Gastrocnemius medialis (tissue), 4 donors: ENCODE results near the gene TBX18.

ENCODE experiments used
- POLR2A ChIP-seq, 2 donors: fragments of 450-650 bp; IDR thresholded peaks; one replicate each; pipeline ENCODE4 v1.6.1; 2017; ENCODE audit warnings: antibody characterized with exemption in 2 of 2, mild to moderate bottlenecking in 2 of 2, moderate library complexity in 2 of 2
- TF ChIP-seq, protein P1 (sequence below), 5 experiments: fragments of 450-650 bp in 3 of 5; fragments of 200-600 bp in 2 of 5; sonication (generic) in 2 of 5; IDR thresholded peaks in 4 of 5; conservative IDR thresholded peaks in 1 of 5; 1 replicate in 4 of 5; 2 replicates in 1 of 5; pipeline ENCODE4 v1.5.1; 2016 to 2019; ENCODE audit warnings: antibody characterized with exemption in 5 of 5, mild to moderate bottlenecking in 3 of 5, moderate library complexity in 3 of 5

DNA sequence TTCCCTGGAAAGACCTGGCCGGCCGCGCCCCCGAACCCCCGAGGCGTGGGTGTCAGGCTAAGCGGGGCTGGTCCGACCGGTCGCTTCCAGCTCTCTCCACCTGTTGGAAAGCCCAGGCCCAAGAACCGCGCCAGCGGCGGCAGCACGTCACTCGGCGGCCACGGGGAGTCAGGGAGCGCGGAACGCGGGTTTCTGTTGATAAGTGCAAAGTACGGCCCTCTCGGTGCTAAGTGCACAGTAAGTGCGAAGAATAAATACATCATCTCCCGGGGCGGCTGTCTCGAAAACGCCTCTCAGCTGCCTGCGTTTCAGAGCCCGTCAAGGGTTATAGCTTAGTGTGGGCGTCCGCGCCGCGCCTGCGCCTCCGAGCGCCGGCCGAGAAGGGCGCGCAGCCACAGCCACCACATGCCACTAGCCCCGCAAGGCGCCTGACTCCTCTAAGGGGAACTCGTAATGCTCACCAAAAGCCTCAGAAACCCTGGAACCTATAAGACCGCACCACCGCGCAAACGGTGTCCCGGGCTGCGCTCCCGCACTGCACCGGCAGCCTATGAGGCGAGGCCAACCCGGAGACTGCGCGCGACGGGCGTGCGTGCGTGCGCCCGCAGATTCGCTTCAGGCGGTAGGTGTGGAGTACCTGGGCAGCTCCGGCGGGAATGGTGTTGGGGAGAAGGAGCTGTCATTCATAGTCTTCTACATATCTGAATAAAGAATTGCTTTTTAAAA lies 9.2 kb upstream of the TBX18 start:
- TF ChIP-seq, protein P1, sequence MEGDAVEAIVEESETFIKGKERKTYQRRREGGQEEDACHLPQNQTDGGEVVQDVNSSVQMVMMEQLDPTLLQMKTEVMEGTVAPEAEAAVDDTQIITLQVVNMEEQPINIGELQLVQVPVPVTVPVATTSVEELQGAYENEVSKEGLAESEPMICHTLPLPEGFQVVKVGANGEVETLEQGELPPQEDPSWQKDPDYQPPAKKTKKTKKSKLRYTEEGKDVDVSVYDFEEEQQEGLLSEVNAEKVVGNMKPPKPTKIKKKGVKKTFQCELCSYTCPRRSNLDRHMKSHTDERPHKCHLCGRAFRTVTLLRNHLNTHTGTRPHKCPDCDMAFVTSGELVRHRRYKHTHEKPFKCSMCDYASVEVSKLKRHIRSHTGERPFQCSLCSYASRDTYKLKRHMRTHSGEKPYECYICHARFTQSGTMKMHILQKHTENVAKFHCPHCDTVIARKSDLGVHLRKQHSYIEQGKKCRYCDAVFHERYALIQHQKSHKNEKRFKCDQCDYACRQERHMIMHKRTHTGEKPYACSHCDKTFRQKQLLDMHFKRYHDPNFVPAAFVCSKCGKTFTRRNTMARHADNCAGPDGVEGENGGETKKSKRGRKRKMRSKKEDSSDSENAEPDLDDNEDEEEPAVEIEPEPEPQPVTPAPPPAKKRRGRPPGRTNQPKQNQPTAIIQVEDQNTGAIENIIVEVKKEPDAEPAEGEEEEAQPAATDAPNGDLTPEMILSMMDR (IDR thresholded peaks at IDR 0.05 in 4 of 5, conservative IDR thresholded peaks at IDR 0.05 in 1 of 5), result no peak
- no peak for TF ChIP-seq POLR2A (IDR thresholded peaks at IDR 0.05)
